Keratinocyte (primary cell): ENCODE results near the gene BBX. TPM values are rescaled to one million over a fixed set of nuclear protein-coding genes. Genes with fewer than 3 reads are reported as not detected.

Experiments used
- DNase-seq: peaks from one replicate; pipeline ENCODE4 v3.0.0-alpha.2; 2011; ENCODE audit warnings: low read depth, missing footprints, low spot score
- FAIRE-seq: peaks from 2 replicates; lab custom pipeline; 2011; peaks lifted over from hg19 to GRCh38; lab: Jason Lieb, UNC
- H2AFZ ChIP-seq: 2 replicates; pipeline ENCODE4 v1.6.0; 2012; ENCODE audit warnings: low read length, control low read depth, inconsistent platforms; ENCODE audit not compliant: control insufficient read depth
- H3K27ac ChIP-seq: 2 replicates; pipeline ENCODE4 v1.5.1; 2011; ENCODE audit warnings: low read length; ENCODE audit not compliant: control insufficient read depth, insufficient read depth
- H3K27me3 ChIP-seq: 3 replicates; pipeline ENCODE4 v1.6.0; 2011; ENCODE audit warnings: low read length; ENCODE audit not compliant: control insufficient read depth, insufficient read depth; ENCODE audit errors: extremely low read depth
- H3K36me3 ChIP-seq, 2 experiments: 2 replicates in 1 of 2; 3 replicates in 1 of 2; pipeline ENCODE4 v1.5.1; 2011; ENCODE audit warnings: low read length in 2 of 2, mild to moderate bottlenecking in 1 of 2; ENCODE audit not compliant: control insufficient read depth in 2 of 2, insufficient read depth in 2 of 2; ENCODE audit errors: extremely low read depth in 1 of 2
- H3K4me1 ChIP-seq: 3 replicates; pipeline ENCODE4 v1.5.1; 2011; ENCODE audit warnings: low read length; ENCODE audit not compliant: control insufficient read depth, insufficient read depth; ENCODE audit errors: extremely low read depth
- H3K4me2 ChIP-seq: 3 replicates; pipeline ENCODE4 v1.6.0; 2011; ENCODE audit warnings: low read depth, low read length; ENCODE audit not compliant: control insufficient read depth, insufficient read depth; ENCODE audit errors: extremely low read depth
- H3K4me3 ChIP-seq, 3 experiments: fragments of 200-600 bp in 1 of 3; sonication (generic) in 1 of 3; 2 replicates in 2 of 3; 3 replicates in 1 of 3; pipeline ENCODE4 v1.5.1; 2011 to 2016; ENCODE audit warnings: low read length in 3 of 3, mild to moderate bottlenecking in 3 of 3, control low read depth in 2 of 3, inconsistent platforms in 1 of 3, low read depth in 1 of 3, mixed read lengths in 1 of 3, mixed run types in 1 of 3, moderate library complexity in 1 of 3; ENCODE audit not compliant: control insufficient read depth in 2 of 3, insufficient read depth in 2 of 3; ENCODE audit errors: extremely low read depth in 1 of 3
- H3K79me2 ChIP-seq: 2 replicates; pipeline ENCODE4 v1.6.0; 2012; ENCODE audit warnings: low read length; ENCODE audit not compliant: control insufficient read depth, insufficient read depth
- H3K9ac ChIP-seq: 3 replicates; pipeline ENCODE4 v1.6.0; 2011; ENCODE audit warnings: low read length; ENCODE audit not compliant: control insufficient read depth, insufficient read depth; ENCODE audit errors: extremely low read depth
- H3K9me1 ChIP-seq: 3 replicates; pipeline ENCODE4 v1.6.0; 2011; ENCODE audit warnings: low read length; ENCODE audit not compliant: control insufficient read depth, insufficient read depth; ENCODE audit errors: extremely low read depth
- H3K9me3 ChIP-seq: 2 replicates; pipeline ENCODE4 v1.5.1; 2012; ENCODE audit warnings: low read depth, low read length; ENCODE audit not compliant: control insufficient read depth
- H4K20me1 ChIP-seq: 3 replicates; pipeline ENCODE4 v1.6.0; 2011; ENCODE audit warnings: low read length; ENCODE audit not compliant: control insufficient read depth, insufficient read depth; ENCODE audit errors: extremely low read depth
- EZH2 ChIP-seq: IDR thresholded peaks from one replicate; pipeline ENCODE4 v1.6.1; 2012; ENCODE audit warnings: inconsistent platforms, mild to moderate bottlenecking, low read length, moderate library complexity
- dilution Hi-C: fragments of 300-500 bp; cut with MboI; formaldehyde crosslinking; loops from one replicate; pipeline ENCODE4 v1.7.0; 2020; ENCODE audit warnings: low sequenced_read_pairs; ENCODE audit not compliant: extremely low pct_ligation_motif_present
- polyA plus RNA-seq, 5 experiments: library from polyadenylated mRNA; depleted of rRNA in 3 of 5; stranded (reverse) in 3 of 5; stranded (forward) in 1 of 5; unstranded in 1 of 5; fragments of >200 nt; gene quantifications; 1 replicate in 1 of 5; 2 replicates in 3 of 5; 3 replicates in 1 of 5; pipeline versions ENCODE4 v1.2.1 to v1.2.3, GENCODE V29; 2011 to 2012; ENCODE audit warnings: missing spikeins in 2 of 5, low read depth in 1 of 5, low replicate concordance in 1 of 5
- TF ChIP-seq, protein P1 (sequence below), 3 experiments: IDR thresholded peaks in 1 of 3; conservative IDR thresholded peaks in 1 of 3; optimal IDR thresholded peaks in 1 of 3; 2 replicates in 2 of 3; 3 replicates in 1 of 3; pipeline versions ENCODE3 to v1.5.1; 2011; ENCODE audit warnings: low read length in 3 of 3, mild to moderate bottlenecking in 3 of 3, moderate library complexity in 2 of 3, control low read depth in 1 of 3, inconsistent platforms in 1 of 3; ENCODE audit not compliant: insufficient read depth in 2 of 3; ENCODE audit errors: extremely low read depth in 1 of 3

The BBX gene
- polyA plus RNA-seq, 1 donor (not counting 4 experiments of a cell fraction or from before 2014, with no cell fraction given), result 43.4 TPM

DNA sequence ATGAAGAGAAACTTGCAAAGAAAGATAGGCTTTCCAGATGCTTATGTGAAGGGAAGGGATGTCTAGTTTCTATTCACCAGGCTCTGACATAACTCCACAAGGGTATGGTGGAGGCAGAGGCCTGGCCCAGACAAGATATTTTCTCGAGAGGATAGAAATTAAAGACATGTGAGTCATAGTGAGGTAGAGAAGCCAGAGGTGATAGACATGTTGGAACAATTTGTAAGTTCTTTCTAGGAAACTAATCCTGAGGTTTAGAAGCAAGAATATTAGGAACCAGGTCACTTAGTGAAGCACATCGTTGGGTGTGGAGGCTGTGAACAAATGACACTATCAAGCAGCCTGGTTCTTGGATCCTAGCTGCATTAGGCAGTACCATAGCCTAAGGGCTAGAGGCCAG is 176.9 kb downstream of the BBX start:
- TF ChIP-seq EZH2, result no peak
- TF ChIP-seq, protein P1, sequence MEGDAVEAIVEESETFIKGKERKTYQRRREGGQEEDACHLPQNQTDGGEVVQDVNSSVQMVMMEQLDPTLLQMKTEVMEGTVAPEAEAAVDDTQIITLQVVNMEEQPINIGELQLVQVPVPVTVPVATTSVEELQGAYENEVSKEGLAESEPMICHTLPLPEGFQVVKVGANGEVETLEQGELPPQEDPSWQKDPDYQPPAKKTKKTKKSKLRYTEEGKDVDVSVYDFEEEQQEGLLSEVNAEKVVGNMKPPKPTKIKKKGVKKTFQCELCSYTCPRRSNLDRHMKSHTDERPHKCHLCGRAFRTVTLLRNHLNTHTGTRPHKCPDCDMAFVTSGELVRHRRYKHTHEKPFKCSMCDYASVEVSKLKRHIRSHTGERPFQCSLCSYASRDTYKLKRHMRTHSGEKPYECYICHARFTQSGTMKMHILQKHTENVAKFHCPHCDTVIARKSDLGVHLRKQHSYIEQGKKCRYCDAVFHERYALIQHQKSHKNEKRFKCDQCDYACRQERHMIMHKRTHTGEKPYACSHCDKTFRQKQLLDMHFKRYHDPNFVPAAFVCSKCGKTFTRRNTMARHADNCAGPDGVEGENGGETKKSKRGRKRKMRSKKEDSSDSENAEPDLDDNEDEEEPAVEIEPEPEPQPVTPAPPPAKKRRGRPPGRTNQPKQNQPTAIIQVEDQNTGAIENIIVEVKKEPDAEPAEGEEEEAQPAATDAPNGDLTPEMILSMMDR (optimal IDR thresholded peaks at IDR 0.05 in 1 of 3, IDR thresholded peaks at IDR 0.05 in 1 of 3, conservative IDR thresholded peaks at IDR 0.05 in 1 of 3; ENCODE audit: extremely low read depth in 1 of 3, insufficient read depth in 2 of 3, low read length in 3 of 3), result no peak
- Histone ChIP-seq H2AFZ (no peak overlapping the region), H3K9ac (no peak overlapping the region), H3K36me3 (no peaks in the 10 kb centered on the region), H3K27me3 (no peaks in the 10 kb centered on the region), H3K4me3 (no peak overlapping the region), H3K9me3 (no peaks in the 10 kb centered on the region), H3K27ac (peak overlapping the region; percentile 8), H3K79me2 (peaks cover 4% of the 10 kb centered on the region), H3K4me1 (peaks cover 15% of the 10 kb centered on the region), H3K4me2 (peak overlapping the region; percentile 51), H3K9me1 (no peaks in the 10 kb centered on the region), H4K20me1 (no peaks in the 10 kb centered on the region)
- FAIRE-seq, result peak; percentile 99
- peak; percentile 32 for DNase-seq
- dilution Hi-C loops, result no loop called here

DNA sequence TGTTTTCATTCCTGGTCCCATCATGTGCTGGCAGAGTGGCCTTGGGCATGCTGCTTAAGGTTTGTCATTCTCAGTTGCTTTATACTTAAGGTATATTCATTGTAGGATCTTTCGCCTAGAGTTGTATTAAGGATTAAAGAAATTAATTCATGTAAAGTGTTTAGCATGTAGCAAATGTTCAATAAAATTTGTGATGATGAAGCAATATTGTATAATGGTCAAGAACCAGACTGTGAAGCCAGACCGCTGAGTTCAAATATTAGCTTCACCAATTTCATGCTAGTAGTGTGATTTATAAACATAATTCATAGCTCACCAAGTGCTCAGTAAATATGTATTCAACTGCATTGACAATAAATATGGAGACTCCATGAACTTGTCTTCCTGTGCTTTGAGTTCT is 178.5 kb downstream of the BBX start:
- no peaks in the 10 kb centered on the region for H3K9me3 ChIP-seq
- no peak overlapping the region for H3K9ac ChIP-seq
- TF ChIP-seq EZH2, result no peak
- TF ChIP-seq, protein P1 (optimal IDR thresholded peaks at IDR 0.05 in 1 of 3, IDR thresholded peaks at IDR 0.05 in 1 of 3, conservative IDR thresholded peaks at IDR 0.05 in 1 of 3; ENCODE audit: extremely low read depth in 1 of 3, insufficient read depth in 2 of 3, low read length in 3 of 3), result no peak
- no peak for FAIRE-seq
- dilution Hi-C loops, result no loop called here
- no peak for DNase-seq
- no peak overlapping the region for H3K27ac ChIP-seq
- H3K27me3 ChIP-seq, result no peaks in the 10 kb centered on the region
- no peak overlapping the region for H3K4me2 ChIP-seq
- H3K4me1 ChIP-seq, result peaks cover 15% of the 10 kb centered on the region
- H3K4me3 ChIP-seq, result no peak overlapping the region
- H3K9me1 ChIP-seq, result no peaks in the 10 kb centered on the region
- H3K79me2 ChIP-seq, result peaks cover 4% of the 10 kb centered on the region
- no peak overlapping the region for H2AFZ ChIP-seq
- H4K20me1 ChIP-seq, result no peaks in the 10 kb centered on the region
- no peaks in the 10 kb centered on the region for H3K36me3 ChIP-seq
